Liver (tissue), 9 donors: Measurements from ENCODE around the gene CYP1A2. TPM values are rescaled to one million over a fixed set of nuclear protein-coding genes. Genes with fewer than 3 reads are reported as not detected.
A peak's percentile ranks its signal among the peaks of the same experiment; 100 is the strongest.

Experiments
- DNase-seq: peaks from one replicate; pipeline ENCODE4 v3.0.0-alpha.2; 2017; ENCODE audit warnings: low spot score
- H3K27ac ChIP-seq, 2 donors: one replicate each; pipeline ENCODE4 v1.7.0; 2013; ENCODE audit warnings: inconsistent platforms in 2 of 2, low read length in 2 of 2, control low read depth in 1 of 2, low read depth in 1 of 2, mild to moderate bottlenecking in 1 of 2
- H3K27me3 ChIP-seq, 4 donors: one replicate each; pipeline versions ENCODE4 v1.6.1 to v1.7.0; 2013; ENCODE audit warnings: low read length in 3 of 4, inconsistent platforms in 1 of 4, mild to moderate bottlenecking in 1 of 4, moderate library complexity in 1 of 4; ENCODE audit not compliant: control insufficient read depth in 4 of 4, insufficient read depth in 4 of 4
- H3K36me3 ChIP-seq, 4 donors: one replicate each; pipeline versions ENCODE4 v1.6.1 to v1.7.0; 2013; ENCODE audit warnings: low read length in 3 of 4, mild to moderate bottlenecking in 3 of 4, low read depth in 1 of 4, moderate library complexity in 1 of 4; ENCODE audit not compliant: control insufficient read depth in 4 of 4, insufficient read depth in 3 of 4
- H3K4me1 ChIP-seq, 4 donors: one replicate each; pipeline versions ENCODE4 v1.6.1 to v1.7.0; 2013; ENCODE audit warnings: low read length in 3 of 4, mild to moderate bottlenecking in 3 of 4, moderate library complexity in 1 of 4; ENCODE audit not compliant: control insufficient read depth in 4 of 4, insufficient read depth in 4 of 4
- H3K4me3 ChIP-seq, 3 donors: one replicate each; pipeline versions ENCODE4 v1.6.1 to v1.7.0; 2013; ENCODE audit warnings: low read length in 3 of 3, control low read depth in 1 of 3, low read depth in 1 of 3, mild to moderate bottlenecking in 1 of 3
- H3K9ac ChIP-seq, 2 donors: one replicate each; pipeline ENCODE4 v1.7.0; 2013; ENCODE audit warnings: low read length in 2 of 2, mild to moderate bottlenecking in 2 of 2, moderate library complexity in 2 of 2, control low read depth in 1 of 2, low read depth in 1 of 2
- H3K9me3 ChIP-seq, 4 donors: one replicate each; pipeline versions ENCODE4 v1.6.1 to v1.7.0; 2013; ENCODE audit warnings: low read length in 3 of 4; ENCODE audit not compliant: control insufficient read depth in 4 of 4
- ATF3 ChIP-seq: IDR thresholded peaks from 2 replicates; pipeline ENCODE4 v1.6.1; 2016; ENCODE audit warnings: antibody characterized with exemption
- CTCF ChIP-seq: fragments of 150-350 bp; IDR thresholded peaks from 2 replicates; pipeline ENCODE4 v1.5.1; 2017; ENCODE audit warnings: improper control_type of control experiment, low read depth, low read length; ENCODE audit not compliant: missing input control
- FOXA2 ChIP-seq: IDR thresholded peaks from 2 replicates; pipeline ENCODE4 v1.6.1; 2016; ENCODE audit warnings: antibody characterized with exemption
- HNF4A ChIP-seq, 2 donors: conservative IDR thresholded peaks; 2 replicates each; pipeline ENCODE4 v1.6.1; 2016; ENCODE audit warnings: antibody characterized with exemption in 2 of 2, mild to moderate bottlenecking in 2 of 2
- HNF4G ChIP-seq: IDR thresholded peaks from 2 replicates; pipeline ENCODE4 v1.6.1; 2016; ENCODE audit warnings: antibody characterized with exemption
- JUND ChIP-seq, 2 donors: IDR thresholded peaks; 2 replicates each; pipeline ENCODE4 v1.6.1; 2016; ENCODE audit warnings: antibody characterized with exemption in 2 of 2
- NR2F2 ChIP-seq: IDR thresholded peaks from 2 replicates; pipeline ENCODE4 v1.6.1; 2016; ENCODE audit warnings: antibody characterized with exemption
- REST ChIP-seq: IDR thresholded peaks from 2 replicates; pipeline ENCODE4 v1.6.1; 2016; ENCODE audit warnings: antibody characterized with exemption, mild to moderate bottlenecking
- RXRA ChIP-seq, 2 donors: IDR thresholded peaks; 2 replicates each; pipeline ENCODE4 v1.6.1; 2017 to 2018; ENCODE audit warnings: antibody characterized with exemption in 2 of 2, mild to moderate bottlenecking in 1 of 2
- SP1 ChIP-seq: IDR thresholded peaks from 2 replicates; pipeline ENCODE4 v1.6.1; 2018; ENCODE audit warnings: antibody characterized with exemption, mild to moderate bottlenecking
- TAF1 ChIP-seq: conservative IDR thresholded peaks from 2 replicates; pipeline ENCODE4 v1.6.1; 2016; ENCODE audit warnings: antibody characterized with exemption, mild to moderate bottlenecking
- YY1 ChIP-seq: IDR thresholded peaks from 2 replicates; pipeline ENCODE4 v1.6.1; 2016; ENCODE audit warnings: antibody characterized with exemption, mild to moderate bottlenecking
- ZBTB33 ChIP-seq: IDR thresholded peaks from 2 replicates; pipeline ENCODE4 v1.6.1; 2016; ENCODE audit warnings: antibody characterized with exemption
- WGBS: extraction: QIAGEN DNeasy Blood & Tissue Kit; methylation state at CpG from one replicate; pipeline ENCODE4 v1.1.7; 2013; 5-methylcytosine and 5-hydroxymethylcytosine counted together
- polyA plus RNA-seq, 2 donors: library from polyadenylated mRNA; stranded (reverse) in 1 of 2; unstranded in 1 of 2; fragments of 200-250 nt in 1 of 2; fragments of >200 nt in 1 of 2; fragmentation: Nextera tagmentation in 1 of 2; extraction: Ambion mirVana in 1 of 2; gene quantifications; one replicate each; pipeline versions ENCODE4 v1.2.1 to v1.2.3, GENCODE V29; 2013 to 2015
- total RNA-seq, 2 donors: library from RNA; depleted of rRNA; stranded (reverse); fragments of >200 nt; gene quantifications; one replicate each; pipeline ENCODE4 v1.2.3, GENCODE V29; 2014
- donor health status: healthy.
- donor health status: healthy.
- donor health status: healthy.
- donor health status: healthy.
- donor health status: healthy.

CYP1A2 gene
- total and polyA plus RNA-seq, 4 donors: 21.8 to 32.5 (median 31.7) TPM; not detected in 1

GRCh38 chr15:74725225-74725774, 23.3 kb upstream of the CYP1A2 start, which contains the start of gene CYP1A1:
TSS of gene CYP1A1 (minus strand) at chr15:74725528. CDS start at chr15:74723097, 2,431 bp downstream.
- H3K36me3 ChIP-seq: no peaks in the 10 kb centered on the region
- no peak for DNase-seq
- peak within 1 kb of the TSS; percentile 88 to 90 for H3K27ac ChIP-seq
- no peaks in the 10 kb centered on the region for H3K27me3 ChIP-seq
- under 1% methylated on average over 10 of the region's 10 CpGs for WGBS
- H3K4me3 ChIP-seq: peak within 1 kb of the TSS; percentile 37 to 80 (median 60)
- no peak within 1 kb of the TSS for H3K9ac ChIP-seq
- no peaks in the 10 kb centered on the region for H3K9me3 ChIP-seq
- H3K4me1 ChIP-seq: peaks cover 3 to 34% (median 28%) of the 10 kb centered on the region in 4 donors
- TF ChIP-seq ZBTB33: no peak
- TF ChIP-seq HNF4G: no peak
- TF ChIP-seq FOXA2: no peak
- no peak for TF ChIP-seq CTCF
- no peak for TF ChIP-seq JUND (IDR thresholded peaks at IDR 0.05)
- TF ChIP-seq ATF3: no peak
- TF ChIP-seq SP1: no peak
- no peak for TF ChIP-seq REST
- TF ChIP-seq YY1: no peak

GRCh38 chr15:74725845-74726773, 22.5 kb upstream of the CYP1A2 start:
- WGBS: under 1% methylated on average over 86 of the region's 86 CpGs
- Histone ChIP-seq H3K27ac (peak overlapping the region; percentile 88 to 90), H3K9me3 (no peaks in the 10 kb centered on the region), H3K4me3 (peak overlapping the region; percentile 37 to 80 (median 60)), H3K36me3 (no peaks in the 10 kb centered on the region), H3K27me3 (no peaks in the 10 kb centered on the region), H3K4me1 (peaks cover 6 to 43% (median 36%) of the 10 kb centered on the region in 4 donors), H3K9ac (no peak overlapping the region)
- TF ChIP-seq HNF4A (conservative IDR thresholded peaks at IDR 0.05) (peak in 1 of 2 donors; percentile 51), TAF1 (no peak), SP1 (peak; percentile 56), RXRA (IDR thresholded peaks at IDR 0.05) (peak; percentile 64 to 93), NR2F2 (peak; percentile 43)
- peak; percentile 64 for DNase-seq
